Right ventricle myocardium inferior (tissue), 1 donor: Measurements from ENCODE around the gene DPYSL4. TPM values are rescaled to one million over a fixed set of nuclear protein-coding genes. Genes with fewer than 3 reads are reported as not detected.

ENCODE experiments used
- total RNA-seq: library from RNA; stranded (reverse); fragmentation: NEBNext Ultra II Directional; extraction: Animal tissue kit (Norgen Biotek cat#: 25700); gene quantifications from one replicate; pipeline ENCODE4 v1.2.1, GENCODE V29; 2021
- donor health status: DM: no; HTN: yes; CAD: no; lungs with severe emphysema.

Gene DPYSL4
- total RNA-seq, 1 donor from 2014 or later = 24.9 TPM

Other genes starting within 250 kb of the DPYSL4 start
- 157 TPM for gene BNIP3, start 205.0 kb upstream of the DPYSL4 start, total RNA-seq
- gene JAKMIP3, start 121.0 kb upstream of the DPYSL4 start, total RNA-seq = 1.6 TPM
- gene STK32C, start 121.0 kb downstream of the DPYSL4 start, total RNA-seq = 7.0 TPM
- 4.2 TPM for gene LRRC27, start 145.2 kb downstream of the DPYSL4 start, total RNA-seq
- gene PWWP2B, start 210.3 kb downstream of the DPYSL4 start, total RNA-seq = 22.3 TPM